Kidney (tissue), 14 donors: ENCODE data around the gene POLE4. TPM values are rescaled to one million over a fixed set of nuclear protein-coding genes. Genes with fewer than 3 reads are reported as not detected.

Source experiments
- DNase-seq, 5 donors: peaks; one replicate each; pipeline ENCODE4 v3.0.0-alpha.2; 2013 to 2020
- FAIRE-seq: peaks from 2 replicates; lab custom pipeline; 2012; peaks lifted over from hg19 to GRCh38; lab: Jason Lieb, UNC
- H3K27ac ChIP-seq, 2 donors: one replicate each; pipeline ENCODE4 v1.7.0; 2013; ENCODE audit warnings: low read depth in 2 of 2, low read length in 2 of 2, inconsistent platforms in 1 of 2
- H3K27me3 ChIP-seq: one replicate; pipeline ENCODE4 v1.7.1; 2013; ENCODE audit warnings: low read length, inconsistent platforms; ENCODE audit not compliant: control insufficient read depth, insufficient read depth
- H3K36me3 ChIP-seq, 3 donors: one replicate each; pipeline versions ENCODE4 v1.7.0 to v1.7.1; 2013; ENCODE audit warnings: low read length in 3 of 3, control low read depth in 1 of 3, inconsistent platforms in 1 of 3; ENCODE audit not compliant: insufficient read depth in 3 of 3, control insufficient read depth in 2 of 3
- H3K4me1 ChIP-seq, 3 donors: one replicate each; pipeline versions ENCODE4 v1.7.0 to v1.7.1; 2013; ENCODE audit warnings: low read length in 3 of 3, inconsistent platforms in 1 of 3, low read depth in 1 of 3; ENCODE audit not compliant: control insufficient read depth in 2 of 3, insufficient read depth in 2 of 3
- H3K4me3 ChIP-seq, 3 donors: one replicate each; pipeline versions ENCODE4 v1.7.0 to v1.8.1; 2013; ENCODE audit warnings: low read length in 3 of 3, control low read depth in 1 of 3, inconsistent platforms in 1 of 3
- H3K9ac ChIP-seq, 3 donors: one replicate each; pipeline versions ENCODE4 v1.7.0 to v1.7.1; 2013; ENCODE audit warnings: low read length in 3 of 3, control low read depth in 1 of 3, inconsistent platforms in 1 of 3
- H3K9me3 ChIP-seq, 3 donors: one replicate each; pipeline versions ENCODE4 v1.7.0 to v1.7.1; 2013; ENCODE audit warnings: low read length in 3 of 3, control low read depth in 1 of 3, inconsistent platforms in 1 of 3; ENCODE audit not compliant: control insufficient read depth in 2 of 3, insufficient read depth in 1 of 3
- intact Hi-C: fragments of 100-400 bp; cut with DNase I; formaldehyde crosslinking; loops from one replicate; pipeline ENCODE4 v1.11.1; 2022
- polyA plus RNA-seq: library from polyadenylated mRNA; stranded (reverse); fragments of 350-450 nt; fragmentation: Illumina TruSeq; extraction: RNeasy Lipid Tissue Mini Kit (QIAGEN cat#74804); gene quantifications from one replicate; pipeline ENCODE4 v1.2.3, GENCODE V29; 2014; ENCODE audit warnings: low read depth, low replicate concordance; ENCODE audit not compliant: insufficient read depth
- total RNA-seq: library from RNA; stranded (reverse); fragmentation: NEBNext Ultra II Directional; extraction: Animal tissue kit (Norgen Biotek cat#: 25700); gene quantifications from one replicate; pipeline ENCODE4 v1.2.1, GENCODE V29; 2021
- TF ChIP-seq, protein P1 (sequence below): IDR thresholded peaks from 3 replicates; pipeline ENCODE4 v1.5.1; 2012; ENCODE audit warnings: mild to moderate bottlenecking, moderate library complexity, borderline replicate concordance; ENCODE audit not compliant: insufficient read depth; ENCODE audit errors: extremely low read depth
- donor health status: control.
- donor health status: control.
- donor health status: control.
- donor health status: control.
- donor health status: control.
- donor health status: DM: yes; HTN: yes; CAD: no.
- donor health status: Normal renal cell carcinoma (clear cell type).

POLE4 gene
- total and polyA plus RNA-seq, 2 donors from 2014 or later, result 54.3 to 122 TPM

DNA sequence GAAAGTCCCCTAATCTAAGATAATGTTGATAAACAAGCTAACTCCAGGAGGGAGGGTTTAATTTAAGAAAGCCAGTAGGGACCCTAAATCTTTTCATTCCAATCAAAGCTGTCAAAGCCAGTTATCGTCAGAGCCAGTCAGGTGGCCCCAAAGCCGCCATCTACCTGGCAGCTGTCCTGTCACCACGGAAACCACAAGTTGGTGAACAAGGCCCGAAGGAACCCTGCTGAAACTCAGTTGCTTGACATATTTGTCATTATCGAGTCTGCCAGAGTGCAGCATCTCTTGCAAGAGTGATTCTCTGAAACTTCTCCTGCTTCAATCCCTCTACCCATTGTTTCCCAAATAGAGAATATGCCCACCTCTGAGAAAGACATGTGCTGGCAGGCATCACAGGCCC is 30.8 kb upstream of the POLE4 start:
- TF ChIP-seq, protein P1, sequence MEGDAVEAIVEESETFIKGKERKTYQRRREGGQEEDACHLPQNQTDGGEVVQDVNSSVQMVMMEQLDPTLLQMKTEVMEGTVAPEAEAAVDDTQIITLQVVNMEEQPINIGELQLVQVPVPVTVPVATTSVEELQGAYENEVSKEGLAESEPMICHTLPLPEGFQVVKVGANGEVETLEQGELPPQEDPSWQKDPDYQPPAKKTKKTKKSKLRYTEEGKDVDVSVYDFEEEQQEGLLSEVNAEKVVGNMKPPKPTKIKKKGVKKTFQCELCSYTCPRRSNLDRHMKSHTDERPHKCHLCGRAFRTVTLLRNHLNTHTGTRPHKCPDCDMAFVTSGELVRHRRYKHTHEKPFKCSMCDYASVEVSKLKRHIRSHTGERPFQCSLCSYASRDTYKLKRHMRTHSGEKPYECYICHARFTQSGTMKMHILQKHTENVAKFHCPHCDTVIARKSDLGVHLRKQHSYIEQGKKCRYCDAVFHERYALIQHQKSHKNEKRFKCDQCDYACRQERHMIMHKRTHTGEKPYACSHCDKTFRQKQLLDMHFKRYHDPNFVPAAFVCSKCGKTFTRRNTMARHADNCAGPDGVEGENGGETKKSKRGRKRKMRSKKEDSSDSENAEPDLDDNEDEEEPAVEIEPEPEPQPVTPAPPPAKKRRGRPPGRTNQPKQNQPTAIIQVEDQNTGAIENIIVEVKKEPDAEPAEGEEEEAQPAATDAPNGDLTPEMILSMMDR, result no peak
- FAIRE-seq (no peak), DNase-seq (no peak)
- Histone ChIP-seq H3K4me1 (no peaks in the 10 kb centered on the region), H3K9ac (no peak overlapping the region), H3K36me3 (peaks cover 0 to 4% (median 0%) of the 10 kb centered on the region in 3 donors), H3K27me3 (no peaks in the 10 kb centered on the region), H3K4me3 (no peak overlapping the region), H3K9me3 (no peaks in the 10 kb centered on the region), H3K27ac (no peak overlapping the region)
- intact Hi-C loops, result no loop called here

DNA sequence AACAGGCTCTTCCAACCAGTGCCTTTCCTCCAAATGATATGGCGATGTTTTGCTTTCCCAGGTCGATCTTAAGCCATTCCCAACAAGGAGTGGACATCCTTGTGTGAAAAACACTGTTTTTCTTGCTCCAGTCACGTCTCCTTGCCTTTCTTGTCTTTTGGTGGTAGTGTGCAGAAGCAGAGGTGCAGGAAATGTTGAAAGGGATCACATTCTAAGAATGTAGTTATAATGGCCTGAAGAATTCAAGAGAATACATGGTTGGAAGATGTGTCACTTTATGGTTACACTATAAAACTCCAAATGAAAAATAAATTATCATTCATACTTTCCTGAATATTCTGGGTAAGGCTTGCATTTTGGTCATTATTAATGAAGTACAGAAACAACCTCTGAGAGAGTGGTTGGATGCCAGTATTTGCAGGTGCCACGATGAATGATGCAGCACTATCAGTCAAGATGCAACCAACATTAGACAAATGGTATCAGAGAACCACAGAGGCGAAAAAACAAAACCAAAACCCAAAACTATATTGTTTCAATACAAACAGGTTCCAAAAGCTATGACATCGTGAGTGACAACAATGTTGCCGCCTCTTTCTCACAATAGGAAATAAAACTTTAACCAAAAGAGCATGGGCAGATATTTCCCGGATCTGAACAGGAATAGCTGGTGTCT is 27.5 kb upstream of the POLE4 start:
- no peaks in the 10 kb centered on the region for H3K27me3 ChIP-seq
- H3K4me1 ChIP-seq, result no peaks in the 10 kb centered on the region
- H3K4me3 ChIP-seq, result no peak overlapping the region
- H3K27ac ChIP-seq, result no peak overlapping the region
- FAIRE-seq (no peak), DNase-seq (no peak)
- H3K9me3 ChIP-seq, result no peaks in the 10 kb centered on the region
- intact Hi-C loops, result no loop called here
- no peak overlapping the region for H3K9ac ChIP-seq
- peaks cover 0 to 4% (median 0%) of the 10 kb centered on the region in 3 donors for H3K36me3 ChIP-seq
- TF ChIP-seq, protein P1, result no peak

DNA sequence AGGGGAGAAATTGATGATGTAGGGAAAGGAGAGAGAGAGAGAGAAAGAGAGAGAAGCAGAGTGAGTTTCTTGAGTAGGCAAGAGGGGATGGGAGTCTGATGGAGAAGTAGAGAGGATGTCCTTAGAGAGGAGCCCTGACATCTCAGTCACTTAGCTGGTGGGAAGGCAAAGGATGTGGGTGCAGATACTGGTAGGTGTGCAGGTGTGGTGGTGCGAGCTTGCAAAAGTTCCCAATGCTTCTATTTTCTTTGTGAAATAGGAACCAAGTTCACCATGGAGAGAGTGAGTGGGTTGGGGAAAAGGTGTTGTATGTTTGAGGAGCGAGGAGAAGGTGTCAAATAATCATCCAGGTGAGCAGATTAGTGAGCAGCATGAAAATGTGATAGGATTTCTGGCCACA is 26.5 kb upstream of the POLE4 start:
- FAIRE-seq (no peak), DNase-seq (no peak)
- peaks cover 0 to 4% (median 0%) of the 10 kb centered on the region in 3 donors for H3K36me3 ChIP-seq
- no peak overlapping the region for H3K4me3 ChIP-seq
- TF ChIP-seq, protein P1, result no peak
- no peak overlapping the region for H3K9ac ChIP-seq
- intact Hi-C loops, result no loop called here
- no peaks in the 10 kb centered on the region for H3K27me3 ChIP-seq
- H3K9me3 ChIP-seq, result no peaks in the 10 kb centered on the region
- H3K4me1 ChIP-seq, result no peaks in the 10 kb centered on the region
- H3K27ac ChIP-seq, result no peak overlapping the region

DNA sequence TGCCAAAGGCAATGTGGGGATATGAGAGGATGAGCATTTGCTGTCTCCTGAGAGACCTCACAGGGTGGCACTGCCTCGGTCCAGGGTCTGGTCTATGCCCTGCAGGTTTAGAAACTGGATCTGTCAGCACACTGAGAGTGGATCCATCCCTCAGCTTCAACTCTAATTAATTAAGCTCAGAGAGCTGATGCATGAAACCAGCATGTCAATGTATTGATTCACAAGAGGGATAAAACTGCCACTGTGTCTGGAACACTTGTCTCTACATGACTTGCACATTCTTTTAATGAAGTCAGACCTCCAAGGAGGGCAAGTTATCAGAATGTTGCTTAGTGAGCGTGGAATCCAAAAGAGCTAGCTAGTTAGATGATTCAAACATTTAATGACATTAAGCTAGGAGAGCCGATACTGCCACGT is 22.5 kb upstream of the POLE4 start:
- FAIRE-seq (no peak), DNase-seq (no peak)
- H3K9me3 ChIP-seq, result no peaks in the 10 kb centered on the region
- no peak overlapping the region for H3K4me3 ChIP-seq
- no peak overlapping the region for H3K27ac ChIP-seq
- no peaks in the 10 kb centered on the region for H3K4me1 ChIP-seq
- H3K27me3 ChIP-seq, result no peaks in the 10 kb centered on the region
- TF ChIP-seq, protein P1, result no peak
- H3K36me3 ChIP-seq, result no peaks in the 10 kb centered on the region
- no peak overlapping the region for H3K9ac ChIP-seq
- intact Hi-C loops, result no loop called here
